Parathyroid adenoma (tissue), 2 donors: ENCODE results near the gene MAP3K21.
A peak's percentile ranks its signal among the peaks of the same experiment; 100 is the strongest.

Experiments used
- H2AFZ ChIP-seq: fragments of 300-600 bp; sonication (generic); one replicate; pipeline ENCODE4 v1.7.0; 2017; ENCODE audit warnings: antibody characterized with exemption, mild to moderate bottlenecking
- H3K27ac ChIP-seq: fragments of 300-600 bp; sonication (generic); one replicate; pipeline ENCODE4 v1.7.0; 2017
- H3K27me3 ChIP-seq: fragments of 300-600 bp; sonication (generic); one replicate; pipeline ENCODE4 v1.7.0; 2017; ENCODE audit warnings: low read length; ENCODE audit not compliant: control insufficient read depth, insufficient read depth
- H3K36me3 ChIP-seq: fragments of 300-600 bp; sonication (generic); one replicate; pipeline ENCODE4 v1.7.0; 2017; ENCODE audit warnings: low read length; ENCODE audit not compliant: control insufficient read depth, insufficient read depth
- H3K4me1 ChIP-seq: fragments of 300-600 bp; sonication (generic); one replicate; pipeline ENCODE4 v1.7.0; 2017; ENCODE audit warnings: control low read depth
- H3K4me2 ChIP-seq: fragments of 300-600 bp; sonication (generic); one replicate; pipeline ENCODE4 v1.7.0; 2017; ENCODE audit warnings: low read length
- H3K4me3 ChIP-seq: fragments of 300-600 bp; sonication (generic); one replicate; pipeline ENCODE4 v1.7.0; 2017; ENCODE audit warnings: low read depth, low read length
- H3K79me2 ChIP-seq: fragments of 300-600 bp; sonication (generic); one replicate; pipeline ENCODE4 v1.7.0; 2017; ENCODE audit warnings: control low read depth
- H3K9ac ChIP-seq: fragments of 300-600 bp; sonication (generic); one replicate; pipeline ENCODE4 v1.7.0; 2017; ENCODE audit warnings: mild to moderate bottlenecking
- H3K9me3 ChIP-seq: fragments of 300-600 bp; sonication (generic); one replicate; pipeline ENCODE4 v1.7.0; 2017; ENCODE audit warnings: low read length; ENCODE audit not compliant: control insufficient read depth
- TF ChIP-seq, protein P1 (sequence below): fragments of 300-600 bp; sonication (generic); IDR thresholded peaks from one replicate; pipeline ENCODE4 v1.7.0; 2017; ENCODE audit warnings: antibody characterized with exemption, mild to moderate bottlenecking
- donor health status: primary hyperparathyroidism.

MAP3K21 gene

DNA sequence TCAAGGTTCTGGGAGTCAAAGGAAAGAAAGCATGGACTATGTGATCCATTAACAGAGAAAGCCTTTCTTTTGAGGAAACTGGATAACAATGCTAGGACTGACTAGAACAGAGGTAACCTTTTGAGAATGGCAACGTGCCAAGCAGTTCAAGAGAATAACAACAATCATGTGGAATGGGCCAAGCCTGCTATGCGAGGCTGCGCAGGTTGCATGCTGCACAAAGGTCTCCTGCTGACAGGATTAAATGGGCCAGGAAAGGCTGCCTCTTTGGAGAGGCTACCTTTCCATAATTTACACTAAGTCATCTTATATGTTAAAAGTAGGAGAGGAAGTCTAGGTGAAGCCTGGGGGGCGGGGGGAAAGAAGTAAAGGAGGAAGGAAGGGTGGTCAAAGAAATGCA lies 37.8 kb upstream of the MAP3K21 start:
- Histone ChIP-seq H3K9me3 (no peaks in the 10 kb centered on the region), H3K4me3 (no peak overlapping the region), H3K4me2 (no peak overlapping the region), H3K27ac (no peak overlapping the region), H3K9ac (no peak overlapping the region), H3K4me1 (no peaks in the 10 kb centered on the region), H3K79me2 (no peaks in the 10 kb centered on the region), H3K36me3 (no peaks in the 10 kb centered on the region), H3K27me3 (no peaks in the 10 kb centered on the region), H2AFZ (no peak overlapping the region)
- TF ChIP-seq, protein P1, sequence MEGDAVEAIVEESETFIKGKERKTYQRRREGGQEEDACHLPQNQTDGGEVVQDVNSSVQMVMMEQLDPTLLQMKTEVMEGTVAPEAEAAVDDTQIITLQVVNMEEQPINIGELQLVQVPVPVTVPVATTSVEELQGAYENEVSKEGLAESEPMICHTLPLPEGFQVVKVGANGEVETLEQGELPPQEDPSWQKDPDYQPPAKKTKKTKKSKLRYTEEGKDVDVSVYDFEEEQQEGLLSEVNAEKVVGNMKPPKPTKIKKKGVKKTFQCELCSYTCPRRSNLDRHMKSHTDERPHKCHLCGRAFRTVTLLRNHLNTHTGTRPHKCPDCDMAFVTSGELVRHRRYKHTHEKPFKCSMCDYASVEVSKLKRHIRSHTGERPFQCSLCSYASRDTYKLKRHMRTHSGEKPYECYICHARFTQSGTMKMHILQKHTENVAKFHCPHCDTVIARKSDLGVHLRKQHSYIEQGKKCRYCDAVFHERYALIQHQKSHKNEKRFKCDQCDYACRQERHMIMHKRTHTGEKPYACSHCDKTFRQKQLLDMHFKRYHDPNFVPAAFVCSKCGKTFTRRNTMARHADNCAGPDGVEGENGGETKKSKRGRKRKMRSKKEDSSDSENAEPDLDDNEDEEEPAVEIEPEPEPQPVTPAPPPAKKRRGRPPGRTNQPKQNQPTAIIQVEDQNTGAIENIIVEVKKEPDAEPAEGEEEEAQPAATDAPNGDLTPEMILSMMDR: no peak

DNA sequence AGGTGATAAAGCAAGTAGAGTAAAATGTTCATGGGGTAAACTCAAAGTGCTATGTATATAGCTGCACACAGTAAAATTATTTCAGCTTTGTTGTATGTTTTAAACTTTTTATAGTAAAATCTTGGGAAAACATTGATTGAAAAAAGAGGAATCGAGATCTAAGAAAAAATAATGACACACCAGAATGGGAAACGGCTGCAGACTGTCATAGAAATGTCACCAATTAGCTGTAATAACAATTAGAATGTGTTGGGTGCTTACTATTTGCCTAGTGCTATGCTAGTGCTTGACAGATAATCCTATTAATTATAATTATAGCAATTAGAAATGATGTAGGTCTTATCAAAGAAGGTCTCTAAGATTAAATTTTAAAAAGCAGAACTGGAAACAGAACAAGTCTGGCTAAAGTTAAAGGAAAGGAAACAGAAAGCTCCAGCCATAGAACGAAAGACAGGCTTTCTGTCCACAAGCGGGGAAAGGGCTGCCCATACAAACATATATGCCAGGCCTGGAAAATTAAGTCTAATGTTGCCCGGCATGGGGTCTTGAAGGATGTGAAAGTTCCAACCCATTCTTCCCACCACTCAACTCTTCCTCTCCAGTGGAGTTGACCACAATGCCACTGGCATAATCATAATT lies 37.0 kb upstream of the MAP3K21 start:
- Histone ChIP-seq H2AFZ (no peak overlapping the region), H3K4me3 (no peak overlapping the region), H3K4me1 (no peaks in the 10 kb centered on the region), H3K9ac (no peak overlapping the region), H3K4me2 (no peak overlapping the region), H3K79me2 (no peaks in the 10 kb centered on the region), H3K27ac (no peak overlapping the region), H3K36me3 (no peaks in the 10 kb centered on the region), H3K27me3 (no peaks in the 10 kb centered on the region), H3K9me3 (no peaks in the 10 kb centered on the region)
- TF ChIP-seq, protein P1: no peak

DNA sequence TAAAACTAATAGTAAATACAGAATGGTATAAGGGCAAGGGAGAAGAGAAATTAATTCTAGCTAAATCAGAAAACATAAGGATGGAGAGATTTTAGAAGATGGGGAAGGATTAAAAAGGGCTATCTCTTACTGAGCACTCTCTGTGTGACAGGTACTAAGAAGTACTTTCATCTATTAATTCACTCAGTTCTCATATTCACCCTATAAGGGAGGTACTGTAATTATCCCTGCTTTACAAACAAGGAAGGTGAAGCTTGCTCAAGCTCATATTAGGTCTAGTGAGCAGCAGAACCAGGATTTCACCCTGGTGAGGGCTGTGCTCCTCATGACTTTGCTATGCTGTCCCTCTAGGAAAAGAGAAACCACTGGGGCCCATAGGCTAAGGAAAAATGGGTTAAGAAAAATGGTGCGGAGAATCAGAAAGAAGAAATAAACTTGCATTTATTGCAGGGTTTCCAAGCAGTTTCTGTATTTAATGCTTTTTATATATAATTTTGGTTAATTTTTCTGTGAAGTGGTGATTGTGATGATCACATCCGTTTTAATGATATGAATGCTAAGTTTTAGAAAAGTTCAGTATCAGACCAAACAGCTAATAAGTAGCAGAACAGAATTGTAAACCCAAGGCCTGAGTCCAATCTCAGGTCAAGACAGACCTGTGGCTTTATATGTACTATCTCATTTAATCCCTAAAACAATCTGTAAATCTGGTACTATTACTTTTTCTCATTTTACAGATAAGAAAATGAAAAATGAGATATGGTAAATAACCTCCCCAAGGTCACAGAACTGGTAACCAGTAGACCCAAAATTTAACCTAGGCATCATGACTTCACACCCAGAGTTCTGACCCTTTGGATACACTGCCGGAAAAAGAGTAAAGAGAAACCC lies 33.7 kb upstream of the MAP3K21 start:
- Histone ChIP-seq H2AFZ (no peak overlapping the region), H3K4me2 (no peak overlapping the region), H3K9me3 (no peaks in the 10 kb centered on the region), H3K79me2 (no peaks in the 10 kb centered on the region), H3K4me1 (no peaks in the 10 kb centered on the region), H3K36me3 (no peaks in the 10 kb centered on the region), H3K27ac (no peak overlapping the region), H3K9ac (no peak overlapping the region), H3K4me3 (no peak overlapping the region), H3K27me3 (no peaks in the 10 kb centered on the region)
- TF ChIP-seq, protein P1: no peak

DNA sequence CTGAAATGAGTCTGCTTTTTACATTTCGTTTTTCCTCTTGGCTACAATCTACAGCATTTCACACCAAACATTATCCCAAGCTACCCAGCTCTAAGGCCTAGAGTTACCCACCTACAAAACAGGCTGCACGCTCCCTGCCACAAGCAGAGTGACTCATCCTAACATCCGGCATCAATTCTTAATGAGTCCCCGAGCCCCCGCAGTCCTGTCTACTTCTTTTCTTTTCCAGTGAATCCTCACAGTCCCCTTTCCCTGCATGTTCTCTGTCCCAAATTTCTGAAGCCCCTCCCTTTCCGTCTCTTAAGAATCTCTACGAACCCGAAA lies 32.6 kb upstream of the MAP3K21 start:
- H3K4me3 ChIP-seq: peak overlapping the region; percentile 43
- H2AFZ ChIP-seq: peak overlapping the region; percentile 75
- no peaks in the 10 kb centered on the region for H3K4me1 ChIP-seq
- H3K36me3 ChIP-seq: no peaks in the 10 kb centered on the region
- H3K4me2 ChIP-seq: peak overlapping the region; percentile 68
- no peaks in the 10 kb centered on the region for H3K79me2 ChIP-seq
- H3K27me3 ChIP-seq: no peaks in the 10 kb centered on the region
- TF ChIP-seq, protein P1: no peak
- no peak overlapping the region for H3K9ac ChIP-seq
- no peak overlapping the region for H3K27ac ChIP-seq
- H3K9me3 ChIP-seq: no peaks in the 10 kb centered on the region
